ENCODE results near the gene RAD18.

RAD18 gene

DNA sequence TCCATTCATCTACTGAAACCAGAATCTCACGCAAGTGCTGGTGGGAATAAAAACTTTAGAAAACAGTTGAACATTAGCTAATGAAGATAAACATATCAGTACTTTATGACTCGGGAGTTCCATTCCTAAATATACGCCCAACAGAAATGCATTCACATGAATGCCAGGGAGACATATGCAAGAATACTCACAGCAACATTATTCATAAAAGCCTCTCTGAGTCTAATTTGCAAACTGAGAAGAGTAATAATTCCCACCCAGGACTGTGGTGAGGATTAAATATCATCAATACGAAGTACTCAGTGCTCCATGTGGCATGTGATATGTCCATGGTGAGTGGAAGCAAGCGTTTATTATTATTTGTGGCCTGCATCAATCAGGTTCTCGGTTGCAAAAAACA is 128.3 kb downstream of the RAD18 start:
- H3K79me2 ChIP-seq = no peaks in the 10 kb centered on the region
- no peaks in the 10 kb centered on the region for H3K4me1 ChIP-seq
- H3K36me3 ChIP-seq (ENCODE audit: control insufficient read depth, insufficient read depth, low read length) = no peaks in the 10 kb centered on the region
- H3K9me3 ChIP-seq (ENCODE audit: control insufficient read depth, low read length) = no peaks in the 10 kb centered on the region
- H3K4me2 ChIP-seq (ENCODE audit: low read length) = no peak overlapping the region
- no peak overlapping the region for H3K9ac ChIP-seq
- H3K27me3 ChIP-seq (ENCODE audit: control insufficient read depth, insufficient read depth, low read length) = no peaks in the 10 kb centered on the region
- H3K27ac ChIP-seq = no peak overlapping the region
- no peak for TF ChIP-seq CTCF (IDR thresholded peaks at IDR 0.05)
- H3K4me3 ChIP-seq (ENCODE audit: low read depth, low read length) = no peak overlapping the region
- H2AFZ ChIP-seq = no peak overlapping the region

- H3K4me3 ChIP-seq (ENCODE audit: low read depth, low read length) = no peak overlapping the region
- no peaks in the 10 kb centered on the region for H3K27me3 ChIP-seq (ENCODE audit: control insufficient read depth, insufficient read depth, low read length)
- no peak for TF ChIP-seq CTCF (IDR thresholded peaks at IDR 0.05)
- no peaks in the 10 kb centered on the region for H3K9me3 ChIP-seq (ENCODE audit: control insufficient read depth, low read length)
- H3K79me2 ChIP-seq = no peaks in the 10 kb centered on the region
- no peaks in the 10 kb centered on the region for H3K4me1 ChIP-seq
- no peak overlapping the region for H3K9ac ChIP-seq
- H2AFZ ChIP-seq = no peak overlapping the region
- no peak overlapping the region for H3K27ac ChIP-seq
- no peaks in the 10 kb centered on the region for H3K36me3 ChIP-seq (ENCODE audit: control insufficient read depth, insufficient read depth, low read length)
- H3K4me2 ChIP-seq (ENCODE audit: low read length) = no peak overlapping the region
Observed at GRCh38 chr3:8827641-8828040, 135.6 kb downstream of the RAD18 start.

Measured in parathyroid adenoma (tissue), 2 donors.